Kidney (tissue), 14 donors: ENCODE data around the gene COL15A1. TPM values are rescaled to one million over a fixed set of nuclear protein-coding genes. Genes with fewer than 3 reads are reported as not detected.
"Not testable (repeated sequence)": the region's sequence is repeated elsewhere in the genome, so short reads cannot be mapped to it uniquely, and the experiment has no call there.

Experiments
- DNase-seq, 5 donors: peaks; one replicate each; pipeline ENCODE4 v3.0.0-alpha.2; 2013 to 2020
- FAIRE-seq: peaks from 2 replicates; lab custom pipeline; 2012; peaks lifted over from hg19 to GRCh38; lab: Jason Lieb, UNC
- H3K27ac ChIP-seq, 2 donors: one replicate each; pipeline ENCODE4 v1.7.0; 2013; ENCODE audit warnings: low read depth in 2 of 2, low read length in 2 of 2, inconsistent platforms in 1 of 2
- H3K27me3 ChIP-seq: one replicate; pipeline ENCODE4 v1.7.1; 2013; ENCODE audit warnings: low read length, inconsistent platforms; ENCODE audit not compliant: control insufficient read depth, insufficient read depth
- H3K36me3 ChIP-seq, 3 donors: one replicate each; pipeline versions ENCODE4 v1.7.0 to v1.7.1; 2013; ENCODE audit warnings: low read length in 3 of 3, control low read depth in 1 of 3, inconsistent platforms in 1 of 3; ENCODE audit not compliant: insufficient read depth in 3 of 3, control insufficient read depth in 2 of 3
- H3K4me1 ChIP-seq, 3 donors: one replicate each; pipeline versions ENCODE4 v1.7.0 to v1.7.1; 2013; ENCODE audit warnings: low read length in 3 of 3, inconsistent platforms in 1 of 3, low read depth in 1 of 3; ENCODE audit not compliant: control insufficient read depth in 2 of 3, insufficient read depth in 2 of 3
- H3K4me3 ChIP-seq, 3 donors: one replicate each; pipeline versions ENCODE4 v1.7.0 to v1.8.1; 2013; ENCODE audit warnings: low read length in 3 of 3, control low read depth in 1 of 3, inconsistent platforms in 1 of 3
- H3K9ac ChIP-seq, 3 donors: one replicate each; pipeline versions ENCODE4 v1.7.0 to v1.7.1; 2013; ENCODE audit warnings: low read length in 3 of 3, control low read depth in 1 of 3, inconsistent platforms in 1 of 3
- H3K9me3 ChIP-seq, 3 donors: one replicate each; pipeline versions ENCODE4 v1.7.0 to v1.7.1; 2013; ENCODE audit warnings: low read length in 3 of 3, control low read depth in 1 of 3, inconsistent platforms in 1 of 3; ENCODE audit not compliant: control insufficient read depth in 2 of 3, insufficient read depth in 1 of 3
- CTCF ChIP-seq: IDR thresholded peaks from 3 replicates; pipeline ENCODE4 v1.5.1; 2012; ENCODE audit warnings: mild to moderate bottlenecking, moderate library complexity, borderline replicate concordance; ENCODE audit not compliant: insufficient read depth; ENCODE audit errors: extremely low read depth
- intact Hi-C: fragments of 100-400 bp; cut with DNase I; formaldehyde crosslinking; loops from one replicate; pipeline ENCODE4 v1.11.1; 2022
- polyA plus RNA-seq: library from polyadenylated mRNA; stranded (reverse); fragments of 350-450 nt; fragmentation: Illumina TruSeq; extraction: RNeasy Lipid Tissue Mini Kit (QIAGEN cat#74804); gene quantifications from one replicate; pipeline ENCODE4 v1.2.3, GENCODE V29; 2014; ENCODE audit warnings: low read depth, low replicate concordance; ENCODE audit not compliant: insufficient read depth
- total RNA-seq: library from RNA; stranded (reverse); fragmentation: NEBNext Ultra II Directional; extraction: Animal tissue kit (Norgen Biotek cat#: 25700); gene quantifications from one replicate; pipeline ENCODE4 v1.2.1, GENCODE V29; 2021
- donor health status: control.
- donor health status: control.
- donor health status: control.
- donor health status: control.
- donor health status: control.
- donor health status: DM: yes; HTN: yes; CAD: no.
- donor health status: Normal renal cell carcinoma (clear cell type).

The COL15A1 gene
- total and polyA plus RNA-seq, 2 donors from 2014 or later: 4.7 to 42.0 TPM

GRCh38 chr9:99093492-99093791 lies 149.7 kb downstream of the COL15A1 start:
- Histone ChIP-seq H3K27me3 (no peaks in the 10 kb centered on the region), H3K9me3 (peaks cover 0 to 5% (median 0%) of the 10 kb centered on the region in 3 donors), H3K9ac (no peak overlapping the region), H3K4me3 (no peak overlapping the region), H3K36me3 (no peaks in the 10 kb centered on the region), H3K27ac (no peak overlapping the region), H3K4me1 (no peaks in the 10 kb centered on the region)
- no peak for DNase-seq
- no peak for FAIRE-seq
- intact Hi-C loops: no loop called here
- TF ChIP-seq CTCF: no peak

GRCh38 chr9:99095565-99095964 lies 151.9 kb downstream of the COL15A1 start:
- no peak for TF ChIP-seq CTCF
- Histone ChIP-seq H3K4me1 (no peaks in the 10 kb centered on the region), H3K27me3 (no peaks in the 10 kb centered on the region), H3K9me3 (no peaks in the 10 kb centered on the region), H3K9ac (no peak overlapping the region), H3K27ac (no peak overlapping the region), H3K4me3 (no peak overlapping the region), H3K36me3 (no peaks in the 10 kb centered on the region)
- no peak for FAIRE-seq
- no peak for DNase-seq
- intact Hi-C loops: no loop called here

GRCh38 chr9:99096409-99096808 lies 152.7 kb downstream of the COL15A1 start:
- Histone ChIP-seq H3K4me1 (no peaks in the 10 kb centered on the region), H3K27ac (no peak overlapping the region), H3K27me3 (no peaks in the 10 kb centered on the region), H3K4me3 (no peak overlapping the region), H3K9ac (no peak overlapping the region), H3K36me3 (no peaks in the 10 kb centered on the region), H3K9me3 (no peaks in the 10 kb centered on the region)
- FAIRE-seq: no peak
- no peak for DNase-seq
- no peak for TF ChIP-seq CTCF
- intact Hi-C loops: no loop called here

GRCh38 chr9:99099806-99100585 lies 156.3 kb downstream of the COL15A1 start:
- H3K36me3 ChIP-seq, H3K4me3 ChIP-seq, H3K9ac ChIP-seq, intact Hi-C loops, H3K27ac ChIP-seq, H3K9me3 ChIP-seq, FAIRE-seq, DNase-seq, H3K27me3 ChIP-seq: not testable (repeated sequence)
- H3K4me1 ChIP-seq: peaks cover 0 to 11% (median 9%) of the 10 kb centered on the region in 3 donors
